ENCODE data around the gene PALD1. TPM values are rescaled to one million over a fixed set of nuclear protein-coding genes. Genes with fewer than 3 reads are reported as not detected.
A peak's percentile ranks its signal among the peaks of the same experiment; 100 is the strongest.

Gene PALD1
- total and polyA plus RNA-seq, 2 of the 4 experiments (the other 2 are of a cell fraction): 0.12 to 0.18 TPM

DNA sequence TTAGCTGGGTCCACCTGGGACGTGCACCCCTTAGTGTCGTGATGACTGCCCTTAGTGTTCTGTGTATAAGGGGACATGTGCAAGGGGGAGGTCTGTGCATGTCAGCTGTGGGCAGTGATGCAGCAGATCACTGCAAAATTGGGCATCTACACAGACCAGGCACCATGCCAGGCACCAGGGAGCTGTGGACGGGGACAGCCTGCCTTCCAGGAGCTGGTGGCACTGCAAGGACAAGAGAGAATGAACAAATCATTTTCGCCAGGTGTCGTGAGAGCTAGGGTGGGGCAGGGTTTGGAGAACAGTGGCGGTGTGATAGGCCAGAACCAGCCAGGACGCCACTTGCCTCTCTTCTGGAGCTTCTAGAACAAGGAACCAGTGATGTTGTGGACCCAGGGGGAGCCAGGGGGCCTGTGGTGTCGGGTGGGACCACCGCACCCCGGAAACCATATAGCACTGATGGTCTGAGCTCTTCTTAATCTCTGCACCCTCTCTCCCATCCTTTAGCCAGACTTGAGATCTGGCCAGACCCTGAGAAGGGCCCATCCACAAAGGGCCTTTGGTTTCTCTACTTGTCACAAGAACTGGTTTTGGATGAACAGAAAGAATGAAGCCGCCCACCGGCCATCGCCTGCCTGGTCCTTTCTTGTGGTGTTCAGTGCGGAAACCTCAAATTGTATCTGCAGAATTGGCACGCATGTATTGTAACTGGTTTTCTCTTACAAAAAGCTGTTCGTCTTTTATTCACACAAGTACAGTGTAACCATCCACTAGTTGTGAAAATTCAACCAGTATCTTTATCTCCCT lies 93.3 kb downstream of the PALD1 start:
- no peak overlapping the region for H3K4me2 ChIP-seq (ENCODE audit: low read depth, low read length)
- H3K27me3 ChIP-seq (ENCODE audit: control insufficient read depth, insufficient read depth, low read length): peaks cover 18% of the 10 kb centered on the region
- H3K79me1 ChIP-seq (ENCODE audit: low read depth in 1 of 2, low read length in 2 of 2): no peaks in the 10 kb centered on the region
- H2BK5ac ChIP-seq (ENCODE audit: low read depth, low read length, poor library complexity, severe bottlenecking): no peak overlapping the region
- no peak overlapping the region for H3K56ac ChIP-seq (ENCODE audit: extremely low read depth, insufficient read depth, low read length)
- no peak overlapping the region for H2BK120ac ChIP-seq (ENCODE audit: low read depth, low read length)
- DNase-seq (no peak), ATAC-seq (ENCODE audit: low read depth) (no peak)
- H3K23ac ChIP-seq (ENCODE audit: low read depth, low read length): no peak overlapping the region
- H3K4ac ChIP-seq (ENCODE audit: low read depth, low read length): no peak overlapping the region
- ChIA-PET CTCF (no interaction called here), POLR2A (ENCODE audit: unreplicated experiment) (no interaction called here)
- H3K18ac ChIP-seq (ENCODE audit: low read depth, low read length): no peak overlapping the region
- H3K14ac ChIP-seq (replicated peaks; ENCODE audit: low read depth, low read length): no peak overlapping the region
- no peaks in the 10 kb centered on the region for H3K9me3 ChIP-seq (ENCODE audit: control insufficient read depth, insufficient read depth, low read length)
- no peaks in the 10 kb centered on the region for H3K36me3 ChIP-seq (ENCODE audit: control insufficient read depth, insufficient read depth, low read length)
- H2AK9ac ChIP-seq (replicated peaks; ENCODE audit: low read depth, low read length, poor library complexity): no peak overlapping the region
- dilution Hi-C loops (cut with HindIII; ENCODE audit: low sequenced_read_pairs, unreplicated experiment) (no loop called here), in situ Hi-C loops (cut with MboI; ENCODE audit: low sequenced_read_pairs) (no loop called here), intact Hi-C loops (cut with micrococcal nuclease) (no loop called here)
- WGBS, 2 experiments (ENCODE audit: extremely low coverage in 2 of 2, insufficient read length in 1 of 2): 60% methylated on average over 2 of the region's 16 CpGs; no CpG with 5 or more reads in 1 of the 2 experiments
- H4K5ac ChIP-seq (ENCODE audit: low read depth, low read length): no peak overlapping the region
- H4K8ac ChIP-seq (ENCODE audit: low read depth in 2 of 2, low read length in 2 of 2): no peak overlapping the region
- H3K4me1 ChIP-seq (ENCODE audit: control insufficient read depth, insufficient read depth, low read length): 0 out of 2 replicates have a peak, but pooled peaks cover 2% of the 10 kb centered on the region
- no peak overlapping the region for H3K4me3 ChIP-seq (ENCODE audit: insufficient read depth, low read depth, low read length)
- no peak overlapping the region for H3K9ac ChIP-seq (ENCODE audit: low read depth, low read length)
- no peak overlapping the region for H2BK20ac ChIP-seq (ENCODE audit: low read depth, low read length)
- no peak overlapping the region for H2AK5ac ChIP-seq (ENCODE audit: low read depth, low read length)
- no peaks in the 10 kb centered on the region for H4K20me1 ChIP-seq (ENCODE audit: insufficient read depth, low read length)
- H2BK15ac ChIP-seq (ENCODE audit: low read depth, low read length): no peak overlapping the region
- TF ChIP-seq RAD21 (IDR thresholded peaks at IDR 0.05; ENCODE audit: low read length) (no peak), MAZ (IDR thresholded peaks at IDR 0.05; ENCODE audit: borderline replicate concordance, low read depth, low read length) (no peak), FOS (IDR thresholded peaks at IDR 0.05; ENCODE audit: low read depth, low read length) (no peak), CHD1 (IDR thresholded peaks at IDR 0.05; ENCODE audit: low read depth, low read length) (no peak), RCOR1 (IDR thresholded peaks at IDR 0.05; ENCODE audit: insufficient replicate concordance, low read length) (no peak), POLR2A (IDR thresholded peaks at IDR 0.05; ENCODE audit: low read depth, low read length) (no peak), SMC3 (IDR thresholded peaks at IDR 0.05; ENCODE audit: low read depth, low read length) (no peak), BHLHE40 (IDR thresholded peaks at IDR 0.05; ENCODE audit: low read depth, low read length) (no peak), RFX5 (IDR thresholded peaks at IDR 0.05; ENCODE audit: low read depth, low read length) (no peak), MXI1 (IDR thresholded peaks at IDR 0.05; ENCODE audit: borderline replicate concordance, low read depth, low read length) (no peak), MAFK (IDR thresholded peaks at IDR 0.05; ENCODE audit: low read depth, low read length) (no peak), NFE2L2 (IDR thresholded peaks at IDR 0.05; ENCODE audit: low read depth, low read length) (no peak)
- TF ChIP-seq, protein P1, sequence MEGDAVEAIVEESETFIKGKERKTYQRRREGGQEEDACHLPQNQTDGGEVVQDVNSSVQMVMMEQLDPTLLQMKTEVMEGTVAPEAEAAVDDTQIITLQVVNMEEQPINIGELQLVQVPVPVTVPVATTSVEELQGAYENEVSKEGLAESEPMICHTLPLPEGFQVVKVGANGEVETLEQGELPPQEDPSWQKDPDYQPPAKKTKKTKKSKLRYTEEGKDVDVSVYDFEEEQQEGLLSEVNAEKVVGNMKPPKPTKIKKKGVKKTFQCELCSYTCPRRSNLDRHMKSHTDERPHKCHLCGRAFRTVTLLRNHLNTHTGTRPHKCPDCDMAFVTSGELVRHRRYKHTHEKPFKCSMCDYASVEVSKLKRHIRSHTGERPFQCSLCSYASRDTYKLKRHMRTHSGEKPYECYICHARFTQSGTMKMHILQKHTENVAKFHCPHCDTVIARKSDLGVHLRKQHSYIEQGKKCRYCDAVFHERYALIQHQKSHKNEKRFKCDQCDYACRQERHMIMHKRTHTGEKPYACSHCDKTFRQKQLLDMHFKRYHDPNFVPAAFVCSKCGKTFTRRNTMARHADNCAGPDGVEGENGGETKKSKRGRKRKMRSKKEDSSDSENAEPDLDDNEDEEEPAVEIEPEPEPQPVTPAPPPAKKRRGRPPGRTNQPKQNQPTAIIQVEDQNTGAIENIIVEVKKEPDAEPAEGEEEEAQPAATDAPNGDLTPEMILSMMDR (conservative IDR thresholded peaks at IDR 0.05; ENCODE audit: low read depth, low read length): no peak
- TF ChIP-seq, protein P2, sequence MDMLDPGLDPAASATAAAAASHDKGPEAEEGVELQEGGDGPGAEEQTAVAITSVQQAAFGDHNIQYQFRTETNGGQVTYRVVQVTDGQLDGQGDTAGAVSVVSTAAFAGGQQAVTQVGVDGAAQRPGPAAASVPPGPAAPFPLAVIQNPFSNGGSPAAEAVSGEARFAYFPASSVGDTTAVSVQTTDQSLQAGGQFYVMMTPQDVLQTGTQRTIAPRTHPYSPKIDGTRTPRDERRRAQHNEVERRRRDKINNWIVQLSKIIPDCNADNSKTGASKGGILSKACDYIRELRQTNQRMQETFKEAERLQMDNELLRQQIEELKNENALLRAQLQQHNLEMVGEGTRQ (IDR thresholded peaks at IDR 0.05; ENCODE audit: low read depth, low read length): no peak
- TF ChIP-seq, protein P3, sequence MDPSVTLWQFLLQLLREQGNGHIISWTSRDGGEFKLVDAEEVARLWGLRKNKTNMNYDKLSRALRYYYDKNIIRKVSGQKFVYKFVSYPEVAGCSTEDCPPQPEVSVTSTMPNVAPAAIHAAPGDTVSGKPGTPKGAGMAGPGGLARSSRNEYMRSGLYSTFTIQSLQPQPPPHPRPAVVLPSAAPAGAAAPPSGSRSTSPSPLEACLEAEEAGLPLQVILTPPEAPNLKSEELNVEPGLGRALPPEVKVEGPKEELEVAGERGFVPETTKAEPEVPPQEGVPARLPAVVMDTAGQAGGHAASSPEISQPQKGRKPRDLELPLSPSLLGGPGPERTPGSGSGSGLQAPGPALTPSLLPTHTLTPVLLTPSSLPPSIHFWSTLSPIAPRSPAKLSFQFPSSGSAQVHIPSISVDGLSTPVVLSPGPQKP (IDR thresholded peaks at IDR 0.05; ENCODE audit: borderline replicate concordance, low read depth, low read length): no peak
- peak overlapping the region; percentile 51 for H2AFZ ChIP-seq (replicated peaks; ENCODE audit: low read length, poor library complexity)
- H4K91ac ChIP-seq (ENCODE audit: insufficient read depth, low read depth, low read length): no peak overlapping the region
- H3K27ac ChIP-seq (ENCODE audit: insufficient read depth, low read length): no peak overlapping the region
- H3K9me1 ChIP-seq (ENCODE audit: insufficient read depth, low read length): 0 out of 2 replicates have a peak, but pooled peaks cover 3% of the 10 kb centered on the region
- BruUV-seq (replicated peaks): no TSS peak

Data from IMR-90 (cell line).